ENCODE data around the gene ZDHHC11. TPM values are rescaled to one million over a fixed set of nuclear protein-coding genes. Genes with fewer than 3 reads are reported as not detected.
A peak's percentile ranks its signal among the peaks of the same experiment; 100 is the strongest.

ZDHHC11 gene
- total RNA-seq, 1 experiment from 2014 or later = 3.6 TPM

GRCh38 chr5:885127-885442 lies 34.3 kb upstream of the ZDHHC11 start:
- Mint-ChIP-seq H3K27me3 (ENCODE audit: insufficient read depth, unreplicated experiment) (no peaks in the 10 kb centered on the region), H3K4me1 (ENCODE audit: low read depth, unreplicated experiment) (no peaks in the 10 kb centered on the region), H3K9me3 (ENCODE audit: unreplicated experiment) (no peaks in the 10 kb centered on the region), H3K27ac (ENCODE audit: unreplicated experiment) (no peak overlapping the region), H3K36me3 (ENCODE audit: insufficient read depth, unreplicated experiment) (peaks cover 87% of the 10 kb centered on the region), H3K4me3 (ENCODE audit: unreplicated experiment) (no peak overlapping the region)
- H3K9me3 ChIP-seq = no peaks in the 10 kb centered on the region
- CTCF ChIA-PET = no interaction called here
- H3K4me1 ChIP-seq = no peaks in the 10 kb centered on the region
- POLR2A ChIA-PET = no interaction called here
- intact Hi-C loops (cut with micrococcal nuclease; ENCODE audit: unreplicated experiment) = no loop called here
- H3K36me3 ChIP-seq (ENCODE audit: control insufficient read depth, insufficient read depth, low read length) = peaks cover 10% of the 10 kb centered on the region
- no peak overlapping the region for H3K4me3 ChIP-seq (ENCODE audit: low read depth, low read length)
- no peak for TF ChIP-seq CTCF (IDR thresholded peaks at IDR 0.05; ENCODE audit: insufficient read depth in 1 of 2, low read depth in 1 of 2, low read length in 1 of 2, severe bottlenecking in 1 of 2, unreplicated experiment in 1 of 2)
- no peaks in the 10 kb centered on the region for H3K27me3 ChIP-seq (replicated peaks; ENCODE audit: control insufficient read depth, insufficient read depth, low read length)
- BruUV-seq (replicated peaks) = no TSS peak
- DNase-seq = peak in 1 of 2 experiments; percentile 30

- DNase-seq = peak in 1 of 2 experiments; percentile 31
- BruUV-seq (replicated peaks) = no TSS peak
- no peaks in the 10 kb centered on the region for H3K4me1 Mint-ChIP-seq (ENCODE audit: low read depth, unreplicated experiment)
- no peaks in the 10 kb centered on the region for H3K9me3 ChIP-seq
- intact Hi-C loops (cut with micrococcal nuclease; ENCODE audit: unreplicated experiment) = no loop called here
- H3K36me3 ChIP-seq (ENCODE audit: control insufficient read depth, insufficient read depth, low read length) = peaks cover 10% of the 10 kb centered on the region
- H3K9me3 Mint-ChIP-seq (ENCODE audit: unreplicated experiment) = no peaks in the 10 kb centered on the region
- H3K36me3 Mint-ChIP-seq (ENCODE audit: insufficient read depth, unreplicated experiment) = peaks cover 83% of the 10 kb centered on the region
- H3K4me3 ChIP-seq (ENCODE audit: low read depth, low read length) = no peak overlapping the region
- POLR2A ChIA-PET = no interaction called here
- no peaks in the 10 kb centered on the region for H3K27me3 Mint-ChIP-seq (ENCODE audit: insufficient read depth, unreplicated experiment)
- H3K27me3 ChIP-seq (replicated peaks; ENCODE audit: control insufficient read depth, insufficient read depth, low read length) = no peaks in the 10 kb centered on the region
- no peak for TF ChIP-seq CTCF (IDR thresholded peaks at IDR 0.05; ENCODE audit: insufficient read depth in 1 of 2, low read depth in 1 of 2, low read length in 1 of 2, severe bottlenecking in 1 of 2, unreplicated experiment in 1 of 2)
- H3K4me1 ChIP-seq = no peaks in the 10 kb centered on the region
- CTCF ChIA-PET = no interaction called here
- H3K4me3 Mint-ChIP-seq (ENCODE audit: unreplicated experiment) = no peak overlapping the region
- H3K27ac Mint-ChIP-seq (ENCODE audit: unreplicated experiment) = no peak overlapping the region
Observed at GRCh38 chr5:884345-885126, 33.8 kb upstream of the ZDHHC11 start.

- ChIA-PET POLR2A (no interaction called here), CTCF (no interaction called here)
- H3K4me1 ChIP-seq = no peaks in the 10 kb centered on the region
- no peaks in the 10 kb centered on the region for H3K27me3 ChIP-seq (replicated peaks; ENCODE audit: control insufficient read depth, insufficient read depth, low read length)
- no peak for TF ChIP-seq CTCF (IDR thresholded peaks at IDR 0.05; ENCODE audit: insufficient read depth in 1 of 2, low read depth in 1 of 2, low read length in 1 of 2, severe bottlenecking in 1 of 2, unreplicated experiment in 1 of 2)
- H3K4me3 ChIP-seq (ENCODE audit: low read depth, low read length) = no peak overlapping the region
- no peak overlapping the region for H3K4me3 Mint-ChIP-seq (ENCODE audit: unreplicated experiment)
- intact Hi-C loops (cut with micrococcal nuclease; ENCODE audit: unreplicated experiment) = no loop called here
- H3K4me1 Mint-ChIP-seq (ENCODE audit: low read depth, unreplicated experiment) = no peaks in the 10 kb centered on the region
- no TSS peak for BruUV-seq (replicated peaks)
- H3K36me3 Mint-ChIP-seq (ENCODE audit: insufficient read depth, unreplicated experiment) = peaks cover 73% of the 10 kb centered on the region
- H3K9me3 Mint-ChIP-seq (ENCODE audit: unreplicated experiment) = no peaks in the 10 kb centered on the region
- no peaks in the 10 kb centered on the region for H3K27me3 Mint-ChIP-seq (ENCODE audit: insufficient read depth, unreplicated experiment)
- peak in 1 of 2 experiments; percentile 25 for DNase-seq
- H3K9me3 ChIP-seq = no peaks in the 10 kb centered on the region
- H3K36me3 ChIP-seq (ENCODE audit: control insufficient read depth, insufficient read depth, low read length) = peaks cover 10% of the 10 kb centered on the region
- no peak overlapping the region for H3K27ac Mint-ChIP-seq (ENCODE audit: unreplicated experiment)
Observed at GRCh38 chr5:883475-884181, 32.8 kb upstream of the ZDHHC11 start.
